Astrocyte of the hippocampus (primary cell): ENCODE data around the gene SMIM14.
"Not testable (repeated sequence)": the region's sequence is repeated elsewhere in the genome, so short reads cannot be mapped to it uniquely, and the experiment has no call there.

Experiments used
- DNase-seq: peaks from one replicate; pipeline ENCODE4 v3.0.0; 2011; ENCODE audit warnings: low read depth, low spot score

SMIM14 gene

GRCh38 chr4:39642885-39643552 lies 4.4 kb upstream of the SMIM14 start:
- DNase-seq, result no peak

GRCh38 chr4:39641451-39641850 lies 2.8 kb upstream of the SMIM14 start:
- DNase-seq, result no peak

GRCh38 chr4:39637586-39638353 lies 895 bp downstream of the SMIM14 start:
- peak; percentile 86 for DNase-seq

GRCh38 chr4:39637221-39637585 lies 1.5 kb downstream of the SMIM14 start:
- DNase-seq, result no peak

- no peak for DNase-seq
These were observed 2.0 kb downstream of the SMIM14 start for GRCh38 chr4:39636531-39637184.

- no peak for DNase-seq
These were observed 3.6 kb downstream of the SMIM14 start for GRCh38 chr4:39635023-39635422.

- DNase-seq, result no peak
These were observed 7.0 kb downstream of the SMIM14 start for GRCh38 chr4:39631700-39632079.

GRCh38 chr4:39627413-39627812 lies 11.3 kb downstream of the SMIM14 start:
- no peak for DNase-seq

GRCh38 chr4:39626913-39627312 lies 11.8 kb downstream of the SMIM14 start:
- no peak for DNase-seq

- DNase-seq, result no peak
These were observed 12.4 kb downstream of the SMIM14 start for GRCh38 chr4:39626261-39626660.

- DNase-seq, result peak; percentile 62
These were observed 17.1 kb downstream of the SMIM14 start for GRCh38 chr4:39621582-39621981.

GRCh38 chr4:39620551-39621313 lies 17.9 kb downstream of the SMIM14 start:
- no peak for DNase-seq

GRCh38 chr4:39617534-39617933 lies 21.1 kb downstream of the SMIM14 start:
- no peak for DNase-seq

GRCh38 chr4:39616651-39617050 lies 22.0 kb downstream of the SMIM14 start:
- peak; percentile 69 for DNase-seq

GRCh38 chr4:39616112-39616511 lies 22.6 kb downstream of the SMIM14 start:
- not testable (repeated sequence) for DNase-seq

- DNase-seq, result peak; percentile 83
These were observed 24.0 kb downstream of the SMIM14 start for GRCh38 chr4:39614487-39615162.

- no peak for DNase-seq
These were observed 25.5 kb downstream of the SMIM14 start for GRCh38 chr4:39613093-39613656.

GRCh38 chr4:39609454-39609931 lies 29.2 kb downstream of the SMIM14 start:
- DNase-seq, result no peak

- no peak for DNase-seq
These were observed 30.2 kb downstream of the SMIM14 start for GRCh38 chr4:39608451-39608850.

GRCh38 chr4:39606747-39607146 lies 31.9 kb downstream of the SMIM14 start:
- no peak for DNase-seq
